Activated T-helper 9 cell treated with anti-CD3 and anti-CD28 coated beads, Interleukin-2, amount 50 U/mL, for 16 hours (primary cell): ENCODE results near the gene TLR9.

Experiments
- DNase-seq: peaks from one replicate; pipeline ENCODE4 v3.0.0-alpha.2; 2020; ENCODE audit warnings: low read depth

TLR9 gene

GRCh38 chr3:52172262-52172757 lies 53.1 kb downstream of the TLR9 start:
- no peak for DNase-seq

- DNase-seq: no peak
Measured at GRCh38 chr3:52171514-52172261, 53.8 kb downstream of the TLR9 start.
